ENCODE measurements around the gene SHANK1.

DNA sequence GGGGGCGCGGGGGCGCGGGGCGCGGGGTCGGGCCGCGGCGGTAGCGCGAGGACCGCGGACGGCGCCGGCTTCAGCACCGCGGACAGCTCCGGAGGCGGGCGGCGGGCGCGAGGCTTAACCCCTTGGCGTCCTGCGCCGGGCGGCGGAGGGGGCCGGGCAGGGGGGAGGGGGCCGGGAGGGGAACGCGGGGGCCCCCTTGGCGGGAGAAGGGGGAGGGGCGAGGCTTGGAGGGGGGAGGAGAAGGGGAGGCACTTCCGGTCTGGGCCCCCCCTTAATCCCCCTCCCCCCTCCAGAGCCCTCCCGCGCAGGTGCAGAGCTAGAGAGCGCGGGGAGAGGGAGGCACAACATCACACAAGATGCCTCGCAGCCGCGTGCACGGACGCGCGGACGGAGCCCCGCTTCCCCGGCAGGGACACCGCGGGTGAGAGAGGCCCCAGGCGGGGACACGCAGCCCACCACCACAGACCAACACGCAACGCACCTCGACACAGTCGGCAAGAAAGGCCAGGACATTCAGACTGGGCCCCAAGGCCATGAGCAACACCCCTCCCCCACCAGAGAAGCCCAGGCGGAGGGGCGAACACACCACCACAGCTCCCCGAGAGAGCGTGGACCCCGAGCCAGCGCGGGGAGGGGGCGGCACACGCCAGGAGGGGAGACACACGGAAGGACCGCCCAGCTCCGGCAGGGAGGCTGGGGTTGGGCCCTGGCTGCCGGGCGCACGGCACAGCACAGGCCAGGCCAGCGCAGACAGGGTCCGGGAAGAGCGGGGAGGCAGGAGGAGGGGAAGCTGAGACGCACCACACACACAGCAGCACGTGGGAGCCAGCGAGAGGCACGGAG is 24.1 kb downstream of the SHANK1 start:
- no peak for TF ChIP-seq EZH2phosphoT487 (IDR thresholded peaks at IDR 0.05; ENCODE audit: borderline replicate concordance, low read depth, low read length)
- TF ChIP-seq, protein P1, sequence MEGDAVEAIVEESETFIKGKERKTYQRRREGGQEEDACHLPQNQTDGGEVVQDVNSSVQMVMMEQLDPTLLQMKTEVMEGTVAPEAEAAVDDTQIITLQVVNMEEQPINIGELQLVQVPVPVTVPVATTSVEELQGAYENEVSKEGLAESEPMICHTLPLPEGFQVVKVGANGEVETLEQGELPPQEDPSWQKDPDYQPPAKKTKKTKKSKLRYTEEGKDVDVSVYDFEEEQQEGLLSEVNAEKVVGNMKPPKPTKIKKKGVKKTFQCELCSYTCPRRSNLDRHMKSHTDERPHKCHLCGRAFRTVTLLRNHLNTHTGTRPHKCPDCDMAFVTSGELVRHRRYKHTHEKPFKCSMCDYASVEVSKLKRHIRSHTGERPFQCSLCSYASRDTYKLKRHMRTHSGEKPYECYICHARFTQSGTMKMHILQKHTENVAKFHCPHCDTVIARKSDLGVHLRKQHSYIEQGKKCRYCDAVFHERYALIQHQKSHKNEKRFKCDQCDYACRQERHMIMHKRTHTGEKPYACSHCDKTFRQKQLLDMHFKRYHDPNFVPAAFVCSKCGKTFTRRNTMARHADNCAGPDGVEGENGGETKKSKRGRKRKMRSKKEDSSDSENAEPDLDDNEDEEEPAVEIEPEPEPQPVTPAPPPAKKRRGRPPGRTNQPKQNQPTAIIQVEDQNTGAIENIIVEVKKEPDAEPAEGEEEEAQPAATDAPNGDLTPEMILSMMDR (conservative IDR thresholded peaks at IDR 0.05; ENCODE audit: low read length): no peak

Data from OCI-LY7 (cell line).